ENCODE results near the gene LTBP1. TPM values are rescaled to one million over a fixed set of nuclear protein-coding genes. Genes with fewer than 3 reads are reported as not detected.
A peak's percentile ranks its signal among the peaks of the same experiment; 100 is the strongest.

LTBP1 gene
- total RNA-seq, 1 experiment from 2014 or later: 2.2 TPM

DNA sequence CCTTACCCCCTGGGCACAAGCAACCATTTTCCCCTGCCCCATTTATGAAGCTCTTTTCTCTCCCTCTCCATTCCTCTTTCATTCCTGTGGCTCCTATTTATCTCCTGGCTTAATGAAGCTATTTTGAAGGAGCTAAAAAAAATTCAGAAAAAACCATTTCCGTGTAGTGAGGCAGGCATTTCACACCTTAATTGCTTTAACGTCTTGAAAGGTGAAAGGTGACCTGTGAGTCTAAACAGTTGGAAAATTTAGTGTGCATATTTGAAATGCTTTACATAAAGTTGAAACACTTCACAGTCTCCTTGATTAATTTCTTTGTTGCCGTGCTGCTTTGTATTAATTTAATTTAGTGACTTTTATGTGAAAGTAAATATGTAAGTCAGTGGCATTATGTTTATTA, 83.6 kb downstream of the LTBP1 start:
- H3K27me3 ChIP-seq (replicated peaks; ENCODE audit: insufficient read depth, low read depth, low read length, poor library complexity): no peaks in the 10 kb centered on the region
- intact Hi-C loops (cut with micrococcal nuclease; ENCODE audit: unreplicated experiment): loop anchor here (5.0 kb wide), 2 partner anchors 242 to 342 kb away; no protein-coding TSS in a partner anchor
- no peak overlapping the region for H3K4me3 ChIP-seq (ENCODE audit: low read depth, low read length, poor library complexity, severe bottlenecking)
- peaks cover 23% of the 10 kb centered on the region for H3K4me1 ChIP-seq (ENCODE audit: insufficient read depth, low read length, poor library complexity, severe bottlenecking)
- H3K27ac ChIP-seq (ENCODE audit: low read depth, low read length, poor library complexity, severe bottlenecking): no peak overlapping the region
- DNase-seq (ENCODE audit: low spot score): no peak
- POLR2A ChIA-PET (ENCODE audit: low non-redundant PET): no interaction called here
- BruUV-seq (replicated peaks): no TSS peak
- H3K9me3 ChIP-seq (ENCODE audit: low read depth, low read length, poor library complexity, severe bottlenecking): no peaks in the 10 kb centered on the region
- TF ChIP-seq EZH2 (IDR thresholded peaks at IDR 0.05; ENCODE audit: borderline replicate concordance, low read depth, low read length, poor library complexity, severe bottlenecking): no peak
- CTCF ChIA-PET: no interaction called here
- H3K36me3 ChIP-seq (ENCODE audit: insufficient read depth, low read length, poor library complexity, severe bottlenecking): no peaks in the 10 kb centered on the region

DNA sequence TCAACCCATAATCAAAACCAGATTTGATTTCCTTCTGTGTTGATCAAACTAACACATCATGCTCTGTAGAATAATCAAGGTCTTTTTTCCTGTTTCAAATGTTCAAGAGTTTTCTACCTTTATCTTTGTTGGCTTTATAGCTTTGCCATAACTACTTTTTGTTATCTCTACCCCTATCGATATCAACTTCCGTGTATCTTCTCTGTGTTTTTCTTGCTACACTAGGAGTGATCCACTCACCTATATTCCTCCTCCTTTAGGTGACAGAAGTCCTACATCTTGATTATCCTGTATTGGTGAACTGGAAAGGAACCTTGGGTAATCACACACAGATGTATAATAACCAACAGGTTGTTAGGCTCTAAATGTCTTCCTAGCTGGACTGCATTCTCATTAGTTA, 85.5 kb downstream of the LTBP1 start:
- DNase-seq (ENCODE audit: low spot score): no peak
- Histone ChIP-seq H3K27me3 (replicated peaks; ENCODE audit: insufficient read depth, low read depth, low read length, poor library complexity) (no peaks in the 10 kb centered on the region), H3K4me3 (ENCODE audit: low read depth, low read length, poor library complexity, severe bottlenecking) (no peak overlapping the region), H3K4me1 (ENCODE audit: insufficient read depth, low read length, poor library complexity, severe bottlenecking) (peaks cover 23% of the 10 kb centered on the region), H3K27ac (ENCODE audit: low read depth, low read length, poor library complexity, severe bottlenecking) (no peak overlapping the region), H3K9me3 (ENCODE audit: low read depth, low read length, poor library complexity, severe bottlenecking) (no peaks in the 10 kb centered on the region), H3K36me3 (ENCODE audit: insufficient read depth, low read length, poor library complexity, severe bottlenecking) (no peaks in the 10 kb centered on the region)
- POLR2A ChIA-PET (ENCODE audit: low non-redundant PET): no interaction called here
- CTCF ChIA-PET: interaction anchor here (0.6 kb wide), 1 partner anchor 10 kb away, joined by 8 read pairs; no protein-coding TSS in a partner anchor
- no peak for TF ChIP-seq EZH2 (IDR thresholded peaks at IDR 0.05; ENCODE audit: borderline replicate concordance, low read depth, low read length, poor library complexity, severe bottlenecking)
- TF ChIP-seq CTCF (conservative IDR thresholded peaks at IDR 0.05; ENCODE audit: low read depth, low read length): no peak
- intact Hi-C loops (cut with micrococcal nuclease; ENCODE audit: unreplicated experiment): loop anchor here (2.0 to 5.0 kb wide), 3 partner anchors 240 to 340 kb away; no protein-coding TSS in a partner anchor
- BruUV-seq (replicated peaks): no TSS peak

DNA sequence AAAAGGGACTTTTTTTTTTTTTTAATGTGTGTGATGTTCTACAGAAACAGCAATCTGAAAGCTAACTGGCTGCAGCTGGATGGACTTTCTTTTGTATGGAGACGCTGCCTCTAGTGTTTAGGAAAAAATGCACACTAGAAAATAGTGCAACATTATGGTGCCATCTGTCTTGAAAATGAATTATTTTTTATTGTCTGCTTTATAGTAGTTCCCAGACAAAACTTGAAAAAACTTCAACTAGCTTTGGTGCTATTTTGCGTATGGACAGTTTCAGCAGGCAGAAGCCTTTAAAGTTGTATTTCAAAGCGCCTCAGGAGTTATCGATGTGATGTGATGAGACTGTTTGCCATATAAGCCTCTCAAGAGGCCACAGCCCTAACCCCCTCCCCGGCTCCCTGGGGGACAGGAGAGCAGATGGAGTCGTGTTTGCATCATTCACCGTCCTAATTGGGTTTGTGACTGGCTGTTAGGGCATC, 86.9 kb downstream of the LTBP1 start:
- H3K27ac ChIP-seq (ENCODE audit: low read depth, low read length, poor library complexity, severe bottlenecking): no peak overlapping the region
- H3K36me3 ChIP-seq (ENCODE audit: insufficient read depth, low read length, poor library complexity, severe bottlenecking): no peaks in the 10 kb centered on the region
- H3K9me3 ChIP-seq (ENCODE audit: low read depth, low read length, poor library complexity, severe bottlenecking): no peaks in the 10 kb centered on the region
- no TSS peak for BruUV-seq (replicated peaks)
- DNase-seq (ENCODE audit: low spot score): peak; percentile 56
- ChIA-PET POLR2A (ENCODE audit: low non-redundant PET) (interaction anchor here (0.6 kb wide), 1 partner anchor 406 kb away, joined by 8 read pairs; the partner anchor contains the start of gene TTC27), CTCF (interaction anchor here (0.6 to 1.2 kb wide), 2 partner anchors 68 to 362 kb away, joined by 6 to 7 read pairs; no protein-coding TSS in a partner anchor)
- H3K4me1 ChIP-seq (ENCODE audit: insufficient read depth, low read length, poor library complexity, severe bottlenecking): peaks cover 23% of the 10 kb centered on the region
- H3K27me3 ChIP-seq (replicated peaks; ENCODE audit: insufficient read depth, low read depth, low read length, poor library complexity): no peaks in the 10 kb centered on the region
- TF ChIP-seq EZH2 (IDR thresholded peaks at IDR 0.05; ENCODE audit: borderline replicate concordance, low read depth, low read length, poor library complexity, severe bottlenecking): no peak
- TF ChIP-seq CTCF (conservative IDR thresholded peaks at IDR 0.05; ENCODE audit: low read depth, low read length): peak; percentile 57
- H3K4me3 ChIP-seq (ENCODE audit: low read depth, low read length, poor library complexity, severe bottlenecking): no peak overlapping the region
- intact Hi-C loops (cut with micrococcal nuclease; ENCODE audit: unreplicated experiment): loop anchor here (2.0 to 5.0 kb wide), 4 partner anchors 239 to 407 kb away; no protein-coding TSS in a partner anchor
